Activated naive CD4-positive, alpha-beta T cell treated with anti-CD3 and anti-CD28 coated beads for 36 hours (primary cell): ENCODE results near the gene BET1L. TPM values are rescaled to one million over a fixed set of nuclear protein-coding genes. Genes with fewer than 3 reads are reported as not detected.
"Not testable (repeated sequence)": the region's sequence is repeated elsewhere in the genome, so short reads cannot be mapped to it uniquely, and the experiment has no call there.

ENCODE experiments used
- CTCF ChIA-PET: fragments of 350-600 bp; sonication (Branson Sonifier 250); formaldehyde crosslinking; loops from one replicate; lab custom pipeline; 2021; ENCODE audit warnings: antibody characterized with exemption; lab: Charles Lee
- DNase-seq: peaks from one replicate; pipeline ENCODE4 v3.0.0-alpha.2; 2020
- H3K27ac Mint-ChIP-seq: one replicate; pipeline ENCODE4 v1.8.0; 2021; ENCODE audit warnings: mild to moderate bottlenecking, mixed read lengths
- H3K27me3 Mint-ChIP-seq: one replicate; pipeline ENCODE4 v1.8.0; 2021; ENCODE audit warnings: low read depth, mixed read lengths
- H3K36me3 Mint-ChIP-seq: one replicate; pipeline ENCODE4 v1.8.0; 2021; ENCODE audit warnings: low read depth, mixed read lengths
- H3K4me1 Mint-ChIP-seq: one replicate; pipeline ENCODE4 v1.8.0; 2021; ENCODE audit warnings: low read depth, mixed read lengths
- H3K4me3 Mint-ChIP-seq: one replicate; pipeline ENCODE4 v1.8.0; 2021; ENCODE audit warnings: mild to moderate bottlenecking, moderate library complexity, mixed read lengths
- H3K9me3 Mint-ChIP-seq: one replicate; pipeline ENCODE4 v1.8.0; 2021; ENCODE audit warnings: mixed read lengths
- intact Hi-C: fragments of 100-400 bp; cut with micrococcal nuclease; formaldehyde crosslinking; loops from one replicate; pipeline ENCODE4 v1.15.1; 2023
- total RNA-seq, 2 experiments: library from RNA; stranded (reverse); gene quantifications; one replicate each; pipeline ENCODE4 v1.2.3, GENCODE V29; 2021

Gene BET1L
- total RNA-seq, 2 experiments from 2014 or later: 50.4 to 51.6 TPM

DNA sequence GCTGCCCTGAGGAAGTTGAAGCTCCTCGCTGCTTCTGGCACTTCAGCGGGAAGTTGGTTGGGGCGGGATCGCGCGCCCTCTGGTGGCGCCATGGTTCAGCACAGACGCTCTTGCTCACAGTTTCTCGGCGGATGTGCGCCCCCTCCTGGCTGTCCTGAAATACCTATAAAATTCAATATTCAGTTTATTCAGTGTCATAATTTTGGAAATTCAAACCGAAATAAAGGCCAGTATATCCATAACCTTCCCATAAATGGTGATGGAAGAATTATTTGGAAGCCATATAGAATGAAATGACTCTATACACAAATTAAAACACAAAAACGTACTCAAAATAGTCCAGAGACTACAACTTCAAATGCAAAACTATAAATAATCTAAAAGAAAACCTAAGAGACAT, 27.0 kb downstream of the BET1L start:
- H3K27ac Mint-ChIP-seq, H3K4me1 Mint-ChIP-seq, DNase-seq, H3K9me3 Mint-ChIP-seq, H3K36me3 Mint-ChIP-seq, CTCF ChIA-PET, intact Hi-C loops, H3K27me3 Mint-ChIP-seq: not testable (repeated sequence)
- H3K4me3 Mint-ChIP-seq: peak overlapping the region; percentile 26

Other genes starting within 250 kb of the BET1L start
- gene SCGB1C1, start 14.3 kb downstream of the BET1L start, total RNA-seq: not detected
- 10 to 100 TPM; 74.9 to 85.0 TPM for gene RIC8A, start 309 bp upstream of the BET1L start, total RNA-seq
- gene SIRT3, start 28.9 kb upstream of the BET1L start, total RNA-seq: 10 to 100 TPM; 16.1 to 20.1 TPM
- 100 to 1,000 TPM; 206 to 210 TPM for gene PSMD13, start 29.6 kb upstream of the BET1L start, total RNA-seq
- gene NLRP6, start 71.0 kb upstream of the BET1L start, total RNA-seq: 1 to 10 TPM; 1.2 to 1.5 TPM
- gene PGGHG, start 81.7 kb upstream of the BET1L start, total RNA-seq: 100 to 1,000 TPM in 1 of 2 experiments, 10 to 100 TPM in 1; 99.6 to 101 TPM
- gene IFITM5, start 92.1 kb upstream of the BET1L start, total RNA-seq: not detected
- gene IFITM2, start 100.4 kb upstream of the BET1L start, total RNA-seq: 100 to 1,000 TPM; 760 to 802 TPM
- gene IFITM1, start 106.6 kb upstream of the BET1L start, total RNA-seq: 100 to 1,000 TPM; 359 to 378 TPM
- 10 to 100 TPM; 54.5 to 56.6 TPM for gene IFITM3, start 113.5 kb upstream of the BET1L start, total RNA-seq
- gene B4GALNT4, start 162.1 kb upstream of the BET1L start, total RNA-seq: 1 to 10 TPM; 4.1 to 5.2 TPM
- gene PKP3, start 186.8 kb upstream of the BET1L start, total RNA-seq: not detected
- 10 to 100 TPM; 38.0 to 38.8 TPM for gene SIGIRR, start 207.6 kb upstream of the BET1L start, total RNA-seq
- gene ANO9, start 234.6 kb upstream of the BET1L start, total RNA-seq: 10 to 100 TPM; 28.9 to 31.0 TPM
- gene PTDSS2, start 242.9 kb upstream of the BET1L start, total RNA-seq: 10 to 100 TPM; 12.1 to 15.0 TPM